Epithelial cell of proximal tubule (primary cell): ENCODE measurements around the gene NFYB. TPM values are rescaled to one million over a fixed set of nuclear protein-coding genes. Genes with fewer than 3 reads are reported as not detected.
"Not testable (repeated sequence)": the region's sequence is repeated elsewhere in the genome, so short reads cannot be mapped to it uniquely, and the experiment has no call there.

Experiments
- DNase-seq: peaks from one replicate; pipeline ENCODE4 v3.0.0-alpha.2; 2011; ENCODE audit warnings: low read depth
- H3K4me3 ChIP-seq: 2 replicates; pipeline ENCODE4 v1.5.1; 2011; ENCODE audit warnings: low read depth, mild to moderate bottlenecking, low read length
- total RNA-seq: library from RNA; depleted of rRNA; stranded (reverse); fragments of >200 nt; gene quantifications from 2 replicates; pipeline ENCODE4 v1.2.3, GENCODE V29; 2015
- TF ChIP-seq, protein P1 (sequence below): conservative IDR thresholded peaks from 2 replicates; pipeline ENCODE4 v1.5.1; 2012; ENCODE audit warnings: low read depth, mild to moderate bottlenecking, low read length

Gene NFYB
- total RNA-seq, 1 donor from 2014 or later = 16.1 TPM

- no peak overlapping the region for H3K4me3 ChIP-seq
- DNase-seq = no peak
- TF ChIP-seq, protein P1, sequence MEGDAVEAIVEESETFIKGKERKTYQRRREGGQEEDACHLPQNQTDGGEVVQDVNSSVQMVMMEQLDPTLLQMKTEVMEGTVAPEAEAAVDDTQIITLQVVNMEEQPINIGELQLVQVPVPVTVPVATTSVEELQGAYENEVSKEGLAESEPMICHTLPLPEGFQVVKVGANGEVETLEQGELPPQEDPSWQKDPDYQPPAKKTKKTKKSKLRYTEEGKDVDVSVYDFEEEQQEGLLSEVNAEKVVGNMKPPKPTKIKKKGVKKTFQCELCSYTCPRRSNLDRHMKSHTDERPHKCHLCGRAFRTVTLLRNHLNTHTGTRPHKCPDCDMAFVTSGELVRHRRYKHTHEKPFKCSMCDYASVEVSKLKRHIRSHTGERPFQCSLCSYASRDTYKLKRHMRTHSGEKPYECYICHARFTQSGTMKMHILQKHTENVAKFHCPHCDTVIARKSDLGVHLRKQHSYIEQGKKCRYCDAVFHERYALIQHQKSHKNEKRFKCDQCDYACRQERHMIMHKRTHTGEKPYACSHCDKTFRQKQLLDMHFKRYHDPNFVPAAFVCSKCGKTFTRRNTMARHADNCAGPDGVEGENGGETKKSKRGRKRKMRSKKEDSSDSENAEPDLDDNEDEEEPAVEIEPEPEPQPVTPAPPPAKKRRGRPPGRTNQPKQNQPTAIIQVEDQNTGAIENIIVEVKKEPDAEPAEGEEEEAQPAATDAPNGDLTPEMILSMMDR = no peak
Observed at GRCh38 chr12:104115587-104115975, 22.4 kb downstream of the NFYB start.

DNA sequence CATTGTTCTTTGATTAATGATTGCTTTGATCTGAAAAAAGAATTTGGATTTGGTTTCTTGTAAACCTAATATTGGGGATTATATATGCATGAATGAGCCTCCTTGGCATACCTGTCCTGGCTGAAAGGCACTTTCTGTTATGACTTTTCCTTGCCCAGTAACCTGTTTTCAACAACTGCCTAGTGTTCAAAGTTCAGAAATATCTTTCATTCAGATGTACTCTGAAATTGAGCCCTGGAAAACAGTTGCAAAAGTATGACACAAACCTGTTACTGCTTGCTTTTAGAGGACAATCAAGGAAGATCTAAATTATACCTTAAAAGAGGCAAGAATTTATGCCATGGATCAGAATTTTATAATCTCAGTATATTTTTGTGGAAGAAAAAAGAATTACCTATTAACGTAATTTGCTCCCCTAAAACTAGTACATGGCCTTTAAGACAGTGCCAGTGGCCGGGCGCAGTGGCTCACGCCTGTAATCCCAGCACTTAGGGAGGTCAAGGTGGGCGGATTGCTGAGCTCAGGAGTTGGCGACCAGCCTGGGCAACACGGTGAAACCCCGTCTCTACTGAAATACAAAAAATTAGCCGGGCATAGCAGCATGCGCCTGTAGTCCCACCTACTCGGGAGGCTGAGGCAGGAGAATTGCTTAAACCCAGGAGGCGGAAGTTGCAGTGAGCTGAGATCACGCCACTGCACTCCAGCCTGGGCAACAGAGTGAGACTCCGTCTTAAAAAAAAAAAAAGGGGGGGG, 23.0 kb downstream of the NFYB start:
- DNase-seq = not testable (repeated sequence)

GRCh38 chr12:104109446-104110271, 28.4 kb downstream of the NFYB start:
- TF ChIP-seq, protein P1 = no peak
- no peak for DNase-seq
- H3K4me3 ChIP-seq = no peak overlapping the region

More for the DNA sequence above, 23.0 kb downstream of the NFYB start:
- not testable (repeated sequence) for H3K4me3 ChIP-seq

GRCh38 chr12:104108755-104109445, 29.1 kb downstream of the NFYB start:
- H3K4me3 ChIP-seq = no peak overlapping the region
- TF ChIP-seq, protein P1 = peak; percentile 98
- DNase-seq = no peak

GRCh38 chr12:104106965-104107364, 31.0 kb downstream of the NFYB start:
- H3K4me3 ChIP-seq = no peak overlapping the region
- DNase-seq = no peak
- TF ChIP-seq, protein P1 = no peak

DNA sequence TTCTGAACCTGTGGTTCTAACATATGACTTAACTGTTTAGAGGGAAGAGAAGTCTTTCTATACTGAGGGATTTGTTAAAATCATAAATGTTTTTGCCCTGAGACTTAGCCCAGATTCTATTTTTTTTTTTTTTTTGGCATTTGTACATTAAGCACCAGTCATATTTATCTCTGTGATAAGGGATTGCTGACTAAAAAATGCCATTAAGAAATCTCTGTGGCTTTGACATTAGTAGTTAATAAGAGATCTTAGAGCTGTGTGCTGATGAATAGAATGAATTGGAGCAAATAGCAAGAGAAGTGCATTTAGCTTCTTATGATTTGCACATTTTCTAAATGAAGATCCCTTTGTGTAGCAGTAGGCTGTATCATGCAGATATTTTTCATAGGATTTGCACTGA, 32.5 kb downstream of the NFYB start:
- DNase-seq = no peak
- TF ChIP-seq, protein P1 = no peak
- H3K4me3 ChIP-seq = no peak overlapping the region

- no peak for DNase-seq
- H3K4me3 ChIP-seq = no peak overlapping the region
- TF ChIP-seq, protein P1 = no peak
Observed at GRCh38 chr12:104097954-104098353, 40.1 kb downstream of the NFYB start.
